HEK293T (cell line): ENCODE results near the gene ABCG4.
A peak's percentile ranks its signal among the peaks of the same experiment; 100 is the strongest.

ENCODE experiments used
- CTCF ChIA-PET: fragments of 350-600 bp; formaldehyde crosslinking; extraction: SDS; loops from one replicate; lab custom pipeline; 2021; ENCODE audit warnings: antibody characterized with exemption, inconsistent platforms; lab: Yijun Ruan, JAX
- POLR2A ChIA-PET: fragments of 350-600 bp; formaldehyde crosslinking; extraction: SDS; loops from one replicate; lab custom pipeline; 2020; ENCODE audit warnings: antibody characterized with exemption, inconsistent platforms; lab: Yijun Ruan, JAX
- DNase-seq: peaks from one replicate; pipeline ENCODE4 v3.0.0; 2012; ENCODE audit warnings: mixed read lengths; ENCODE audit errors: extremely low spot score
- ARNT ChIP-seq: fragments of 450-650 bp; IDR thresholded peaks from 2 replicates; pipeline ENCODE4 v1.6.1; 2017; ENCODE audit warnings: mild to moderate bottlenecking
- BHLHE40 ChIP-seq: fragments of 450-650 bp; IDR thresholded peaks from 2 replicates; pipeline ENCODE4 v1.6.1; 2016; ENCODE audit warnings: mild to moderate bottlenecking, moderate library complexity, borderline replicate concordance
- CTBP1 ChIP-seq: fragments of 450-650 bp; IDR thresholded peaks from 2 replicates; pipeline ENCODE4 v1.6.1; 2016; ENCODE audit warnings: borderline replicate concordance
- ELF4 ChIP-seq: fragments of 450-650 bp; IDR thresholded peaks from 2 replicates; pipeline ENCODE4 v1.6.1; 2017; ENCODE audit warnings: antibody characterized with exemption
- FOXA1 ChIP-seq: fragments of 450-650 bp; IDR thresholded peaks from 2 replicates; pipeline ENCODE4 v1.6.1; 2016; ENCODE audit warnings: mild to moderate bottlenecking
- FOXK2 ChIP-seq: fragments of 450-650 bp; IDR thresholded peaks from 2 replicates; pipeline ENCODE4 v1.6.1; 2016; ENCODE audit warnings: mild to moderate bottlenecking
- FOXM1 ChIP-seq: fragments of 450-650 bp; IDR thresholded peaks from 2 replicates; pipeline ENCODE4 v1.6.1; 2017; ENCODE audit warnings: mild to moderate bottlenecking, borderline replicate concordance
- HDGF ChIP-seq: fragments of 450-650 bp; IDR thresholded peaks from 2 replicates; pipeline ENCODE4 v1.6.1; 2017; ENCODE audit warnings: antibody characterized with exemption, borderline replicate concordance
- L3MBTL2 ChIP-seq: fragments of 450-650 bp; conservative IDR thresholded peaks from 2 replicates; pipeline ENCODE4 v1.6.1; 2016; ENCODE audit warnings: mild to moderate bottlenecking
- LEF1 ChIP-seq: fragments of 450-650 bp; IDR thresholded peaks from 2 replicates; pipeline ENCODE4 v1.6.1; 2017; ENCODE audit warnings: mild to moderate bottlenecking, borderline replicate concordance
- NFRKB ChIP-seq: fragments of 450-650 bp; IDR thresholded peaks from 2 replicates; pipeline ENCODE4 v1.6.1; 2016; ENCODE audit warnings: mild to moderate bottlenecking, moderate library complexity
- PKNOX1 ChIP-seq: fragments of 450-650 bp; IDR thresholded peaks from 2 replicates; pipeline ENCODE4 v1.6.1; 2016
- SP1 ChIP-seq: fragments of 450-650 bp; IDR thresholded peaks from 2 replicates; pipeline ENCODE4 v1.6.1; 2017
- SUZ12 ChIP-seq: fragments of 450-650 bp; IDR thresholded peaks from 2 replicates; pipeline ENCODE4 v1.6.1; 2016; ENCODE audit warnings: mild to moderate bottlenecking
- TARDBP ChIP-seq: fragments of 450-650 bp; IDR thresholded peaks from 2 replicates; pipeline ENCODE4 v1.6.1; 2016
- ZNF384 ChIP-seq: fragments of 450-650 bp; IDR thresholded peaks from 2 replicates; pipeline ENCODE4 v1.6.1; 2016

The ABCG4 gene

GRCh38 chr11:119205080-119205479 lies 56.2 kb downstream of the ABCG4 start:
- ChIA-PET POLR2A (interaction anchor here (1.0 kb wide), 1 partner anchor 35 kb away, joined by 3 read pairs; no protein-coding TSS in a partner anchor), CTCF (interaction anchor here (0.6 to 1.3 kb wide), 5 partner anchors 11 to 165 kb away, joined by 3 to 7 read pairs (median 3); no protein-coding TSS in a partner anchor)
- no peak for TF ChIP-seq FOXK2
- TF ChIP-seq FOXA1: no peak
- TF ChIP-seq CTBP1: no peak
- no peak for DNase-seq

GRCh38 chr11:119205574-119206510 lies 57.0 kb downstream of the ABCG4 start, which contains the start of gene CBL:
Gene CBL (plus strand): TSS chr11:119206339. CDS start chr11:119206418, 79 bp downstream.
- TF ChIP-seq ELF4 (no peak), SP1 (peak; percentile 41; the same call in 1 of the 2 replicates)
- POLR2A ChIA-PET: interaction anchor here (0.9 to 2.3 kb wide), 9 partner anchors 9 to 121 kb away, joined by 3 to 9 read pairs (median 4); partner anchors contain the start of genes C2CD2L, HMBS and MCAM
- peak; percentile 95 for DNase-seq
- CTCF ChIA-PET: interaction anchor here (0.5 to 1.3 kb wide), 14 partner anchors 9 to 269 kb away, joined by 3 to 7 read pairs (median 3); no protein-coding TSS in a partner anchor

- TF ChIP-seq TARDBP (no peak), FOXA1 (no peak), FOXM1 (no peak), ZNF384 (no peak), SUZ12 (no peak), CTBP1 (no peak), BHLHE40 (no peak), ARNT (no peak), NFRKB (no peak), LEF1 (no peak), L3MBTL2 (no peak), HDGF (no peak), FOXK2 (no peak), ELF4 (no peak), PKNOX1 (no peak), SP1 (no peak)
- DNase-seq: no peak
- ChIA-PET POLR2A (interaction anchor here (0.9 to 2.3 kb wide), 8 partner anchors 8 to 122 kb away, joined by 3 to 9 read pairs (median 4); partner anchors contain the start of genes C2CD2L, HMBS and MCAM), CTCF (interaction anchor here (0.5 to 1.3 kb wide), 10 partner anchors 10 to 268 kb away, joined by 3 to 7 read pairs (median 3); no protein-coding TSS in a partner anchor)
These were observed 57.9 kb downstream of the ABCG4 start for GRCh38 chr11:119206511-119207414.

GRCh38 chr11:119207415-119207960 lies 58.6 kb downstream of the ABCG4 start:
- ChIA-PET POLR2A (interaction anchor here (1.9 to 2.3 kb wide), 2 partner anchors 101 to 109 kb away, joined by 7 to 9 read pairs; partner anchors contain the start of genes C2CD2L and MCAM), CTCF (interaction anchor here (1.2 kb wide), 1 partner anchor 11 kb away, joined by 6 read pairs; no protein-coding TSS in a partner anchor)
- TF ChIP-seq SP1: no peak
- TF ChIP-seq NFRKB: no peak
- no peak for TF ChIP-seq HDGF
- TF ChIP-seq TARDBP: no peak
- TF ChIP-seq SUZ12: no peak
- TF ChIP-seq FOXM1: no peak
- no peak for TF ChIP-seq CTBP1
- no peak for TF ChIP-seq FOXK2
- no peak for TF ChIP-seq FOXA1
- no peak for DNase-seq

GRCh38 chr11:119209186-119209585 lies 60.3 kb downstream of the ABCG4 start:
- DNase-seq: no peak
- TF ChIP-seq BHLHE40 (no peak), LEF1 (no peak), ELF4 (no peak), NFRKB (no peak), HDGF (no peak), FOXM1 (no peak), FOXK2 (no peak), L3MBTL2 (no peak), SP1 (no peak)
- ChIA-PET POLR2A (interaction anchor here (1.5 kb wide), 1 partner anchor 40 kb away, joined by 4 read pairs; no protein-coding TSS in a partner anchor), CTCF (interaction anchor here (0.6 to 0.8 kb wide), 2 partner anchors 113 to 147 kb away, joined by 3 to 4 read pairs; no protein-coding TSS in a partner anchor)

GRCh38 chr11:119210050-119210449 lies 61.2 kb downstream of the ABCG4 start:
- CTCF ChIA-PET: interaction anchor here (0.6 kb wide), 1 partner anchor 112 kb away, joined by 4 read pairs; no protein-coding TSS in a partner anchor
- TF ChIP-seq HDGF (no peak), PKNOX1 (no peak), FOXA1 (no peak), FOXK2 (no peak), LEF1 (no peak), SUZ12 (no peak)
- no peak for DNase-seq
- POLR2A ChIA-PET: interaction anchor here (0.6 to 1.5 kb wide), 2 partner anchors 41 to 154 kb away, joined by 3 to 4 read pairs; no protein-coding TSS in a partner anchor
